NCI-H82 treated with DMSO at 0.1 percent for 48 hours (cell line): ENCODE results near the gene SNX9.

Experiments used
- DNase-seq: peaks from one replicate; lab custom pipeline; 2025; ENCODE audit not compliant: unreplicated experiment; lab: John Stamatoyannopoulos, UW

SNX9 gene

DNA sequence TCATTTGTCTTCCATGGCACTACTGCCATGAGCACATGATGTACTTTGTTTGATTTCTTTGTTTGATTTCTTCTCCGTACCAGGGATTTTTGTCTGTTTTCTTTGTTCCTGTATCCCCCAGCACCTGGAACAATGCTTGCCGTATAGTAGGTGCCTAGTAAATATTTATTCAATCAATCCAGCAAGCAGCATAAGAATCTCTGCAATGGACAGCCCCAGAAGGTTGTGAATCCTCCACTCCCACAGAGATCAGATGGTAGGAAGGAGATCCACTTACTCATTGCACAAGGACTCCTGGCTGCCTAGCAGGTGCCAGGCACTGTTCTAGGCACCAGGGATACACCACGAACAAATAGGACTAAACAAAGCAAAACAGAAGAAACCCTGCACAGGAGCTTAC is 151.9 kb downstream of the SNX9 start:
- DNase-seq: no peak

DNA sequence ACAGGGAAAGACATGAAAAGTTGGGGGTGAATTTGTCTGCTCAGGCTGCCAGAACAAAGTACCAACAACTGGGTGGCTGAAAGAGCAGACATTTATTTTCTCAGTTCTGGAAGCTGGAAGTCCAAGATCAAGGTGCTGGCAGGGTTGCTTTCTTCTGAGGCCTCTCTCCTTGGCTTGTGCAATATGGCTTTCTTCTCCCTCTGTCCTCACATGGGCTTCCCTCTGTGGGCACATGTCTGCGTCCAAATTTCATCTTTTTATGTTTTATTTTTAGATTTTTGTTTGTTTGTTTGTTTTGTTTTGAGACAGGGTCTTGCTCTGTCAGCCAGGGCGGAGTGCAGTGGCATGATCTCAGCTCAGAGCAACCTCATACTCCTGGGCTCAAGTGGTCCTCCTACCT is 152.4 kb downstream of the SNX9 start:
- DNase-seq: no peak

DNA sequence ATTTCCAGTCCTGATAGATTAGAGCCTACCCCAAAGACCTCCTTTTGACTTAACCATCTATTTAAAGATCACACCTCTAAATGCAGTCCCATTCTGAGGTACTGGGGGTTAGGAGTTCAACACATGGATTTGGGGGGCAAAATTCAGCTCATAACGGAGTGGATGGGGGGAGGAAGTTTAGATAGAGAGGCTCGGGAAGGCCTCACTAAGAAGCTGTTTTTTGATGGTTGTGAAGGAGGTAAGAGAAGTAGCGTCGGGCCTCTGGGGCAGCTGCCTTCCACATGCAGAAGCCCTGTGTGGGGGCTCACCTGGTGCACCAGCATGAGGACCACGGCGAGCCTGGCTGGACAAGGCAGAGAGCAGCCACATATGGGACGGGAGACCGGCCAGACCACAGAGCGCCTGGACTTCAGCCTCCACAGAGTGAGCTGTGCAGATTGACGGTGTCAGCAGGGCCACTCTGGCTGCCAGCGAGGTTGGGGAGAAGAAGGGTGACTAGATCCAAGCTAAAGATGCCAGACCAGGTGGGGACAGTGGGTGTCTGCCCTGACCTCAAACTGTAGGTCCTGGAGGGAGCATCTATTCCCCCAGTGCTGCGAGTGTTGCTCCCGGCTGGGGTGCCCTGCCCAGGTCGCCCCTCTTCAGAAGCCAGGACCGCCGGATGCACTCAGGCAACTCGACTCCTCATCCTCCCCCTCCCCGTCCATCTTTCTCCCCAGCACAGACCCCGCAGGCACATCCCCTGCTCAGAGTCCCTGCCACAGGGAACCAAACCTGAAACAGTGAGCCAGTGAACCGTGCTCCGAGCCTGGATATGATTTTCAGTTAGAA is 153.5 kb downstream of the SNX9 start:
- DNase-seq: no peak

DNA sequence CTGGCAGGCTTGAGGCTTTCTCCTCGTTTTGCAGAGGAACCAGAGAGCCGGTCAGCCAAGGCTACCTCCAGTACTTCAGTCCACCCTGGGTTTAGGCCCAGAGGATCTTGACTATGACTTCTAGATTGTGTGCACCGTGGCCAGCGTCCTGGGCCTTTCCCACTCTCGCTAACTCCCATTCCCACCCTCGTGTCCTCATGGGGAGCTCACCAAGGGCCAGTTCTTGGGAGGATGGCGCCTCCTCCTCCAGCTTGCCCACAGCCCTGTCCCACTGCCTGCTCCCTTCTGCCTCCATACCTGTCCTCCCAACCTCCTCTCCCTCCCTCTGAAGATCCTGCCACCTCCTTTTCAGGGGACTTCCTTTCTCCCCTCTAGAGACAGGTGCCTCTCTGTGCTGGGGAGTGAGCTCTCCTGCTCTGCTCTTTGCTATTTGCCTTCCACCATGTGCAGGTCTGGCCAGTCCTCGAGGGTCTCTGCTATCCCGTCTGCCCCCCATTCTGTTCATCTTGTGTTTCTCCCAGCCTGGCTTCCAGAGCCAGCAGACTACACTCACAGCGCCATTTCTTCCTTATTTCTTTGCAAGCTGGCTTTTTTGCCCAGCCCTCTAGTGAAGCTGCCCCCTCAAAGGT is 154.2 kb downstream of the SNX9 start:
- DNase-seq: no peak

- no peak for DNase-seq
Measured at GRCh38 chr6:157978021-157978783, 155.2 kb downstream of the SNX9 start.

DNA sequence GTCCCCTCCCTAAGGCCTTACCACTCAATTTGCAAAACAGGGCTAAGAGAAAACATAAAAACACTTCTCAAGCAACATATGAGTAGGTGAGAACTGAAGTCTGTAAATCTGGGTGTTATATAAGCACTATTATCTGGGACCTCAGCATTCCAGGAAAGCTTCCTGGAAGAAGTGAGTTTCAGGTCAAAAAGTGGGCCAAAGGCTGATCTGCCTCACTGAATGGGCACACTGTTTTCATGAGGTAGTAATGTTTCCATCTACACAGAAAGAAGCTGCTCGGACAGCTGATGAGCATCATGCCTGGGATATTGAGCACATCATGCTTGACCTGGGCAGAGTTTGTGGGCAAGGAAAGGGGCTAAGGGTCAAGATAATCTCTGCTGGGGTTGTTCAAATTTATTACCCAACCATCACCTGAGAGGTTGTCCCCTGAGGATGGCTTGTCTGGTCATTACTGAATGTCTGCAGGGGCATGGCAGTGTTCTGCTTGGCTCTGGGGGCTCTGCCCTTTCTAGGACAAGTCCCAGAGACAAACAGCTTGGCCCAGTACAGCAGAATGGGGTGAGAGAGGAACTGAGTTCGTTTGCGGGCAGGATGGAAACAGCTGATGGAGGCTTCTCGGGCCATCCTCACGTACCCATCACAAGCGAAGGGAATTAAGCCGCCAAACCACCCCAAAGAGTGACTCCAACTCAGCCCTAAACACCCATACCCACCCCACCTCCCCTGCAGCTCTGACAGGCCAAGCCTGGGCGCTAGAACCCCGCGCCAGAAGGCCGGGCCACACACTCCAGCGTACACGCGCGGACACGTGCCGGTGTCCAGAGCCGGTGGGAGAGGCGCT is 157.5 kb downstream of the SNX9 start:
- DNase-seq: no peak

DNA sequence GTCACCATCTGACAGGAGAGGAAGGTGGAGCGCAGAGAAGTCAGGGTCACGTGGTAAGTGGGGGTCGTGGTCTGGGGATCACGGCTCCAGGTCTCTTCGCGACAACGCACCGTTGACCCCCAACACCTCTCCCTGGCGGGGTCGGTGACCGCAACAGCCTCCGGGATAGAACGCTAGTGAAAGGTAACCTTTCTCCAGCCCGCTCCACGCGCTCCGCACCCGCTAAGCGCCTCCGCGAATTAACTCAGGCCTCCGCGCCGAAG is 158.0 kb downstream of the SNX9 start:
- no peak for DNase-seq

DNA sequence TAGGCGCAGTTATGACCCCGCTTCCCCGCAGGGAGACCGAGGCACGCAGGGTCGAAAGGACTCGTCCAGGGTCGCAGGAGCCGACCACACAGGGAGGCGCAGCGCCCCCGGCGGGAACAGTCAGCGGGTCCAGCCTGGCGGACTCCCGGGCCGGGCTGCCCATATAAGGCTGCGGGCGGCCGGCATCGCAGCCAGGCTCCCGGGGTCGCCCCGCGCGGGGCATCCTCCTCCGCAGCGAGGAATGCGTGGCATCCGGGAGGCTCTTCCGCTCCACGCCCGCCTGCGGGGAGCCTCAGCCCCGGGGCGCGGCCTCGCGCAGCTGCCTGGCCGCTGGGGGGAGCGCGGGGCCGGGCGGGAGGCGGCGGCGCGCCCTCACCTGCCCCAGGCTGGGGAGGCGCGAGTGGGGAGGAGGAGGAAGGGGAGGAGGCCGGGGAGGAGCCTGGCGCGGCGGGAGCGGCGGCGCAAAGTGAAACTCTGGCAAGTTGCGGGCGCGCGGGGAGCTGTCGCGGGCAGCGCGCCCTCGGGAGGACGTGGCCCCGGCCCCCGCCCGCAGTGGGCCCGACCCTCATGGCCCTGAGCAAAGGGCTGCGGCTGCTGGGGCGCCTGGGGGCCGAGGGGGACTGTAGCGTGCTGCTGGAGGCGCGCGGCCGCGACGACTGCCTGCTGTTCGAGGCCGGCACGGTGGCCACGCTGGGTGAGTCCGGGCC is 158.5 kb downstream of the SNX9 start, which contains the start of gene SYNJ2:
Gene SYNJ2, plus strand, starts transcription at position 469 of the 707 bp plus-strand sequence. Its CDS starts 99 bp downstream, at position 568.
- no peak for DNase-seq

- no peak for DNase-seq
Measured at GRCh38 chr6:157982102-157982562, 159.1 kb downstream of the SNX9 start.

GRCh38 chr6:157982563-157983405 is 159.7 kb downstream of the SNX9 start:
- no peak for DNase-seq

DNA sequence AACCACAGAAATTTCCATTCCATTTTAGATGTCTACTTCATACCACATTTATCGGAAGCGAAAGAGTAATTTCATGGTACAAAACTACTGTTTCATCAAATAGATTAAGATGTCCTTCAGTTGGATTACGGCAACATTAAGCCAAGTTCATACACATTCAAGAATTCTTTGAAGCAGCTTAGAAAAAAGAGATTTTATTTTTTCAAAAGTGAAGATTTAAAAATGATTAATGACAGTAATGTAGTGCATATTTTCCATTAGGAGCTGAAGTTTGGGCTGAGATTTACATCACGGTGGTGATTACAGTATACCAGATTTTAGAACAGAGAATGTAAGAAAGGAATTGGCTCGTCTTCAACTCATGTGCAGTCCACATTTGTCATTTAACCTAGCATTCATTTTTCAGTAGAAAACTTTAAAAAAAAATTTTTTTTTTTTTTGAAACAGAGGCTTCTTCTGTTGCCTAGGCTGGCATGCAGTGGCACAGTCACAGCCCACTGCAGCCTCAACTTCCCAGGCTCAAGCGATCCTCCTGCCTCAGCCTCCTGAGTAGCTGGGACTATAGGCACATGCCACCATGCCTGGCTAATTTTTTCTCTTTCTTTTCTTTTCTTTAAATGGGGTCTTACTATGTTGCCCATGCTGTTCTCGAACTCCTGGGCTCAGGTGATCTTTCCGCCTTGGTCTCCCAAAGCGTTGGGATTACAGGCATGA is 160.5 kb downstream of the SNX9 start:
- DNase-seq: no peak

DNA sequence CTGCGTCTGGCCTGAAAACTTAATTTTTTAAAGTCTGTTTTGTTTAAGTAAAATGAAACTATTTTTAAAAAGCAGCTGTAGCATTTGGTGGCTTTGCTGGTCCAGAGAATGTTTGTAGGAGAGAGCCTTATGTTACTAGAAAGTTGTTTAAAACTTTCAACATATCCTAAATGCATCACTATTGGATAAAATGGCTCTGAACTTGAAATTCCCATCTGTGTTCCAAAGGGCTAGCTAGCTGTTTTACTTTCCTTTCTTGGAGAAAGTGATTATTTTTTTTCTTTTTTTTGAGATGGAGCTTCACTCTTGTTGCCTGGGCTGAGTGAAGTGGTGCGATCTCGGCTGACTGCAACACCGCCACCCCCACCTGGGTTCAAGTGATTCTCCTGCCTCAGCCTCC is 161.1 kb downstream of the SNX9 start:
- no peak for DNase-seq

- DNase-seq: no peak
Measured at GRCh38 chr6:157984686-157985225, 161.7 kb downstream of the SNX9 start.

- DNase-seq: no peak
Measured at GRCh38 chr6:157985378-157986155, 162.5 kb downstream of the SNX9 start.

- DNase-seq: no peak
Measured at GRCh38 chr6:157987788-157988699, 165.0 kb downstream of the SNX9 start.

GRCh38 chr6:157988700-157989063 is 165.6 kb downstream of the SNX9 start:
- no peak for DNase-seq
